Measurements from ENCODE around the gene MIER1.
"Not testable (repeated sequence)": the region's sequence is repeated elsewhere in the genome, so short reads cannot be mapped to it uniquely, and the experiment has no call there.

The MIER1 gene

DNA sequence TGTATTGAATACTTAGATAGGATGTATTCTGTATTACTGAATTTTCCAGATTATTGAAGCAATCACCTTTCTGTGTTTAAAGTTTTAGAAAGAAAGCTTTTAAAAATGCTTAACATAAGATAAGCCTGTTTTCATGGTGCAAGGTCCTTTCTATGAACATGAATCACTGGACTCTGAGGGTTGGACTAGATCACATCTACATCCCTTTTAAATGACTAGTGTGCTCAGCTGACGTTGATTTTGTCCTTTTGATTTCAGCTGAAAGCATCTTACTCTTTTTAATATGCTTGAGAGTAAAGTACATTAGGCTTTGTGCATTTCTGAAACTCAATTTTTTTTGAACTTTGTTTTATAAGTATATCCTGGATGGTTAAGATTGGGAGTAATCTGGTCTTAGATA, 16.2 kb downstream of the MIER1 start:
- DNase-seq: no peak

GRCh38 chr1:66943361-66943969, 18.7 kb downstream of the MIER1 start:
- DNase-seq: no peak

GRCh38 chr1:66944330-66945274, 19.8 kb downstream of the MIER1 start:
- no peak for DNase-seq

DNA sequence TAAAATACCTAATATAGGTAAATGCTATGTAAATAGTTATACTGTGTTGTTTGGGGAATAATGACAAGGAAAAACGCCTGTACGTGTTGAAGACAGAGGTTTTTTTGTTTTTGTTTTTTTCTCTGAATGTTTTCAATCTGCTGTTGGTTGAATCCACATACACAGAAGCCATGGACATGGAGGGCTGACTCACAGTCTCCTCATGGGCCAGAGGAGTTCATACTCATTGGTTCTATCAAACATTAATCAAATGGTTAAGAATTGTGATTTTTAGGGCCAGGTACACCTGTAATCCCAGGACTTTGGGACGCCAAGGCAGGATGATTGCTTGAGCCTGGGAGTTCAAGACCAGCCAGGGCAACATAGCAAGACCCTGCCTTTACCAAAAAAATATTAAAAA, 20.5 kb downstream of the MIER1 start:
- no peak for DNase-seq

- no peak for DNase-seq
Measured at GRCh38 chr1:66947267-66947666, 22.5 kb downstream of the MIER1 start.

- no peak for DNase-seq
Measured at GRCh38 chr1:66951513-66951912, 26.7 kb downstream of the MIER1 start.

- no peak for DNase-seq
Measured at GRCh38 chr1:66954208-66954607, 29.4 kb downstream of the MIER1 start.

GRCh38 chr1:66957938-66958337, 33.1 kb downstream of the MIER1 start:
- DNase-seq: no peak

DNA sequence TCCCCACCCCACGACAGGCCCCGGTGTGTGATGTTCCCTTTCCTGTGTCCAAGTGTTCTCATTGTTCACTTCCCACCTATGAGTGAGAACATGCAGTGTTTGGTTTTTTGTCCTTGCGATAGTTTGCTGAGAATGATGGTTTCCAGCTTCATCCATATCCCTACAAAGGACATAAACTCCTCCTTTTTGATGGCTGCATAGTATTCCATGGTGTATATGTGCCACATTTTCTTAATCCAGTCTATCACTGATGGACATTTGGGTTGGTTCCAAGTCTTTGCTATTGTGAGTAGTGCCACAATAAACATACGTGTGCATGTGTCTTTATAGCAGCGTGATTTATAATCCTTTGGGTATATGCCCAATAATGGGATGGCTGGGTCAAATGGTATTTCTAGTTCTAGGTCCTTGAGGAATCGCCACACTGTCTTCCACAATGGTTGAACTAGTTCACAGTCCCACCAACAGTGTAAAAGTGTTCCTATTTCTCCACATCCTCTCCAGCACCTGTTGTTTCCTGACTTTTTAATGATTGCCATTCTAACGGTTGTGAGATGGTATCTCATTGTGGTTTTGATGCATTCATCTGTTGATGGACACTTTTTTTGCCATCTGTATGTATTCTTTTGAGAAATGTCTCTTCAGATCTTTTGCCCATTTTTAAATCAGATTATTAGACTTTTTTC, 41.5 kb downstream of the MIER1 start:
- not testable (repeated sequence) for DNase-seq

DNA sequence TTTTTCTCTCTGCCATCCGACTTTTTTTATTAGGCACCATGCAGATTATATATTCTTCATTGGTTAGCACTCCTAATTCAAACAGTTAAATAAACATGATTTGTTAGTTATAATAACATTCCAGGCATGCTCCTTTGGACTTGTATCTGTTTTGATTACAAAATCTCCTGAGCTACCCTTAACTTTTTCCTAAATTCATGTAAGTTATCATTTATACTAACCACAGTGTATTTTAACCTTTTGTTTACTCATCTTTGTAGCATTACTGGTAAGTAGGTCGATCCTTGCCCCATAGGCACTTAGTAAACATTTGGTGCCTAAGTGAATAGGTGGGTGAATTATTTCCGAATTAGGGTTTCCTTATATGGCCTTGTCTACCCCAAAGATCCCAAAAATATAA, 43.8 kb downstream of the MIER1 start:
- DNase-seq: no peak

- no peak for DNase-seq
Measured at GRCh38 chr1:66978201-66978600, 53.4 kb downstream of the MIER1 start.

DNA sequence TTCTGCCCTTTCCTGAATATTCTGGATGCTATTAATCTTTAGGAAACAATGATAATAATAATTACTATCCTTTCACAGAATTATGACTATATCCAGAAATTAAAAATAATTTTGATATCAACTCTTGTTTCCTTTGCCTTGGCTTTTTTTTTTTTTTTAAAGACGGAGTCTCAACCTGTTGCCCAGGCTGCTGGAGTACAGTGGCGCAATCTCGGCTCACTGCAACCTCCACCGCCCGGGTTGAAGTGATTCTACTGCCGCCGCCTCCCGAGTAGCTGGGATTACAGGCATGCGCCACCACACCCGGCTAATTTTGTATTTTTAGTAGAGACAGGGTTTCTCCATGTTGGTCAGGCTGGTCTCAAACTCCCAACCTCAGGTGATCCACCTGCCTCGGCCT, 54.8 kb downstream of the MIER1 start:
- not testable (repeated sequence) for DNase-seq

DNA sequence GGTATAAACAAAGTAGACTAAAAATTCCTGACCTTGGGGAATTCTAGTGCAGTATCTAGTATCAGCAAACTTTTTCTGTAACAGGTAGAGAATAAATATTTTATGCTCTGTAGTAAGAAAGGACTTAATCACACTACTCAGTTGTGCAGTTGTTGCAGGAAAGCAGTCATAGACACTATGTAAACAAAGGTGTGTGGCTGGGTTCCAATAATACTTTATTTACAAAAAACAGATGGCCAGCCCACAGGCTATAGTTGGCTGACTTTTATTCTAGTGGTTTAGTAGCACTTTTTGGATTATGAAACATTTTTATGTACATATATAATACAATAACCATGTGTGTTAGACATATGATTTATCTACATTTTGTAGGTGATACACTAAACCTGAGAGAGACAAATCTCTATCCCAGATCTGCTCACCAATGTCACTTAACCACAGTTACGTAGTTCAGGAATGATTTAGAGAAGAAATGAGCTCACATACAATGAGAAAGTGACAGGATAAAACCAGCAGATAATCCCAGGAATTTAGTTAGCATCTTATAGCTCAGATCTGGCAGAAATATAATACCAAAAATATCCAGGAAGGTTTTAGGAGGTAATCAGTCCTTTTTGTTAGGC, 56.1 kb downstream of the MIER1 start:
- DNase-seq: no peak

DNA sequence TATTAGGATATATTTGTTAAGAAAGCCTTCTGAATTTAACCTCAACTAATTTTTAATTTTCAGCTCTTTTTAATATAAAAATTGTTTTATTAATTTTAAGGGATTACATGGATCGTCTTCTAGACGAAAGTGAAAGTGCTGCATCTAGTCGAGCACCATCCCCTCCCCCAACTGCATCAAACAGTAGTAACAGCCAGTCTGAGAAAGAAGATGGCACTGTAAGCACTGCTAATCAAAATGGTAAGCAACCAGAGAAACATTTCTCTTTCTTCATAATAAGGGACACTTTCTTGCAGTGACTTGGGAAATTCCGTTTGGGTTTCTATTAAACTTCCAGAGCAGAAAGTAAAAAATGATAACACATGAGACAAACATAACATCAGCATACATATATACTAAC, 56.9 kb downstream of the MIER1 start:
- DNase-seq: no peak

DNA sequence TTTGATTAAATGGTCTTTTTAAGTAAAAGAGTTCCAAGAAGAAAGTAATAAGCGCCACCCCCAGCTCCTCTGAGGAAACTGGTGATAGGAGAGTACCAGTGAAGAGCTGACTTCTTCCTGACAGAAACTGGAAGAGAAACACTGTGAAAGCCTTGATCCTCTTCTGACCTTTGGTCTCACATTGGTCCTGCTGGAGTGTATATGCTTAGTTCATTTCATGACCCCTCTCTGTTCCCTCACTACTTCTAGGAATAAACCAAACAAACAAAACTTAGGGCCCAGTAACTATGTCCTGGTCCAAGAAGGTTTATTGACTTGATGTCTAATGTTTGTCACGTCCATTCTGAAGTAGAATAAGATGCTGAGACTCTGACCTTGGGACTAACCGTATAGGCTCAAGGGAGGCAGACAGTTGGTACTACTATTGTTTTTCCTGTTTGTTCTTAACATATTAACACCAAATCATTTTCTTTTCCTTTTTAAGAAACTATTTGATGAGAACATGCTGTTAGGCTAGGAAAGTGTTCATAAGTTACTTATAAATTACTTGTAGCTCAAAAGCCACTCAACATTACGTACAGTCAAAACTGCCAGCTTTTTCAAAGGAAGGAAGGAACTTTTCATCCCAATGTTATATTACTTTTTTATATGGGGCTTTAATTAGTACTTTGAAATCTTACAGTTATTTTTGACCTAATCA, 57.9 kb downstream of the MIER1 start:
- DNase-seq: no peak

- no peak for DNase-seq
Measured at GRCh38 chr1:66984491-66984890, 59.7 kb downstream of the MIER1 start.

- no peak for DNase-seq
Measured at GRCh38 chr1:66985835-66986234, 61.0 kb downstream of the MIER1 start.

DNA sequence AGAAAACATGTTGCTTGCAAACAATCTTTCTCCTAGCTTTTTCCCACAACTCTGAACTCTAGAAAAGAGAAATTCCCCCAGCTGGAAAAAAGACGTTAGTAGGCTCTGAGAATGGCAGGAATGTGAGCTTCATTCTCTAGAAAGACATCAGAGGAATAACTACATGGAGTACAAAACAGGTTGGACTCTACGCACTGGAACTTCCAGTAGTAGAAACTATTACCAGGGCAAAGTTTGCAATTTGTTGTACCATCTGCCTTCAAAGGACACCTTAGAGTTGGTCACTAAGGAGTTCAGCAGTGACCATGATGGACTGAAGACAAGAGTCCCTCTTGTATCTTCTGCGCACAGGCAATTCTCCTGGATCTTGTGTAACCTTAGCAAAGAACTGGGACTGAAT, 68.3 kb downstream of the MIER1 start:
- no peak for DNase-seq

DNA sequence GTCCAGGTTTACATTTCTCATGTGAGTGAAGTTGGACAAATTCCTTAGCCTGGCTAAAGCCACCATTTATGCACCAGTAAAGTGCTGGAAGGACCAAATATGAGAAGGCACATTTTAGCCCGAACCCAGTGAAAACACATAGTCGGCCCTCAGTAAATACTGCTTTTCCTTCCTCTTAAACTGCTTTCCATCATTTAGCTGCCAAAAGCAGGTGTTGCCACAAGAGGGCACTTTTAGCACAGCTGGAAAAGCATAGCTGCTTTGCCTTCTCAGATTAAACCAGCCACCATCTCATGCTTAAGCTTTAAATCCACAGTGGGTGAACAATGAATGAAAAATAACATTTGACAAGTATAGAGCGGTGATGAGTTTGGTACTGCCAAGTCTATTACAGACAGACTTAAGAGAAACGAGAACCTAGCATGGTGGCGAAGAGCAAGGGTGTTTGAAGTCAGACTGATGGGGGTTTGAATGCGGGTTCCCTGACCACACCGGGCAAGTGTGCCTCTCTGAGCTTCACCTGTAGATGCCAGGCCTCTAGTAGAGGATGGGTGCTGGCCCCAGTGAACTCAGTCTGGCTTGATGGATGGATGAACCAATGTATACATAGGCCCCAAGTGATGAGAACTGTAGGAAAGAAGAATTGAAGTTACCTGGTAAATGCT, 71.4 kb downstream of the MIER1 start:
- peak; percentile 76 for DNase-seq

GRCh38 chr1:66998972-66999371, 74.2 kb downstream of the MIER1 start:
- DNase-seq: no peak

DNA sequence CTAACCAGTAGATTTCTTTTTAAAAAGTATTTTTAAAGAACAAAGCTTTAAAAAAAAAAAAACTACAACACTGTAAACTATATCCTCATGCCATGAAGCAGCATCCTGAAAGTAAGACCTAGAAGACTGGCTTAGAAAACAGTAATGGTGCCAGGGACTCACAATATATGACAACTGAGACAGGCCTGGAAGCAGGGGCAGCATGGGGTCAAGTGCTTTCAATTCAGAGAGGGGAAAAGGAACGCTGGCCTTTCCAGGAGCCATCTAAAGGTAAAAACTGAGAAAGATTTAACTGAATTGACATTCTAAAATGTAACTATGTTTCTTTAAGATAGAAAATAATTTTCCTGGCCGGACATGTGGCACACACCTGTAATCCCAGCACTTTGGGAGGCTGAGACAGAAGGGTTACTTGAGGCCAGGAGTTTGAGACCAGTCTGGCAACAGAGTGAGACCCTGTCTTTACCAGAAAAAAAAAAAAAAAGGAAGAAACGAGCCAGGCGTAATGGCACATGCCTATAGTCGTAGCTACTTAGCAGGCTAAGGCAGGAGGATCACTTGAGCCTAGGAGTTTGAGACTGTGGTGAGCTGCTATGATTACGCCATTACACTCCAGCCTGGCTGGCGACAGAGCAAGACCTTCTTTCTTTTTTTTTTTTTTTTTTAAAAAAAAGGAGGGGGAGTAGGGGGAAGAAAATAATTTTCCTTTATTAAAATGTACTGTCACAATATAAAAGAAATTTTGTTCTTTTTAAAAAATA, 75.0 kb downstream of the MIER1 start:
- no peak for DNase-seq

Data from DMS153 (cell line).